Upper lobe of right lung (tissue), 1 donor: ENCODE results near the gene CFAP70. TPM values are rescaled to one million over a fixed set of nuclear protein-coding genes. Genes with fewer than 3 reads are reported as not detected.

Experiments
- ATAC-seq: fragments of 200-7000 bp; cut with Tn5 transposase; one replicate; pipeline ENCODE4 v1.9.1; 2020; ENCODE audit warnings: mild to moderate bottlenecking, moderate library complexity
- DNase-seq: peaks from one replicate; pipeline ENCODE4 v3.0.0-alpha.2; 2020
- H3K27ac ChIP-seq: fragments of 200-600 bp; one replicate; pipeline ENCODE4 v1.8.0; 2022
- H3K27me3 ChIP-seq: fragments of 200-600 bp; one replicate; pipeline ENCODE4 v1.8.0; 2022; ENCODE audit warnings: mild to moderate bottlenecking
- H3K36me3 ChIP-seq: fragments of 200-600 bp; one replicate; pipeline ENCODE4 v1.8.0; 2022
- H3K4me1 ChIP-seq: fragments of 200-600 bp; one replicate; pipeline ENCODE4 v1.8.0; 2022
- H3K4me3 ChIP-seq: fragments of 200-600 bp; one replicate; pipeline ENCODE4 v1.8.0; 2022; ENCODE audit warnings: mild to moderate bottlenecking
- H3K9me3 ChIP-seq: fragments of 200-600 bp; one replicate; pipeline ENCODE4 v1.8.0; 2022
- intact Hi-C: fragments of 100-400 bp; cut with DNase I; formaldehyde crosslinking; loops from one replicate; pipeline ENCODE4 v1.11.0; 2022
- total RNA-seq: library from RNA; stranded (reverse); fragmentation: NEBNext Ultra II Directional; extraction: Animal tissue kit (Norgen Biotek cat#: 25700); gene quantifications from one replicate; pipeline ENCODE4 v1.2.1, GENCODE V29; 2021
- TF ChIP-seq, protein P1 (sequence below): fragments of 200-600 bp; IDR thresholded peaks from one replicate; pipeline ENCODE4 v1.8.0; 2022; ENCODE audit warnings: antibody characterized with exemption
- donor health status: DM: no; HTN: yes; CAD: no; lungs with severe emphysema.

The CFAP70 gene
- total RNA-seq, 1 donor from 2014 or later: 2.7 TPM

DNA sequence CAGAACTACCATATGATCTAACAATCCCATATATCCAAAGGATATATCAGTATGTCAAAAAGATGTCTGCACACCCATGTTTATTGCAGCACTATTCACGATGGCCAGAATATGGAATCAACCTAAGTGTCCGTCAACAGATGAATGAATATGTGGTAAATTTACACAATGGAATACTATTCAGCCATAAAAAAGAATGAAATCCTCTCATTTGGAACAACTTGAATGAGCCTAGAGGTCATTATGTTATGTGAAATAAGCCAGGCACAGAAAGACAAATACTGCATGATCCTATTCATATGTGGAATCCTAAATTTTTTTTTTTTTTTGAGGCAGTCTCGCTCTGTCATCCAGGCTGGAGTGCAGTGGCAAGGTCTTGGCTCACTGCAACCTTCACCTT lies 6.3 kb upstream of the CFAP70 start:
- intact Hi-C loops: no loop called here
- ATAC-seq (no peak), DNase-seq (no peak)
- Histone ChIP-seq H3K27me3 (no peaks in the 10 kb centered on the region), H3K4me3 (no peak overlapping the region), H3K9me3 (no peaks in the 10 kb centered on the region), H3K27ac (no peak overlapping the region), H3K36me3 (peaks cover 34% of the 10 kb centered on the region), H3K4me1 (no peaks in the 10 kb centered on the region)
- TF ChIP-seq, protein P1, sequence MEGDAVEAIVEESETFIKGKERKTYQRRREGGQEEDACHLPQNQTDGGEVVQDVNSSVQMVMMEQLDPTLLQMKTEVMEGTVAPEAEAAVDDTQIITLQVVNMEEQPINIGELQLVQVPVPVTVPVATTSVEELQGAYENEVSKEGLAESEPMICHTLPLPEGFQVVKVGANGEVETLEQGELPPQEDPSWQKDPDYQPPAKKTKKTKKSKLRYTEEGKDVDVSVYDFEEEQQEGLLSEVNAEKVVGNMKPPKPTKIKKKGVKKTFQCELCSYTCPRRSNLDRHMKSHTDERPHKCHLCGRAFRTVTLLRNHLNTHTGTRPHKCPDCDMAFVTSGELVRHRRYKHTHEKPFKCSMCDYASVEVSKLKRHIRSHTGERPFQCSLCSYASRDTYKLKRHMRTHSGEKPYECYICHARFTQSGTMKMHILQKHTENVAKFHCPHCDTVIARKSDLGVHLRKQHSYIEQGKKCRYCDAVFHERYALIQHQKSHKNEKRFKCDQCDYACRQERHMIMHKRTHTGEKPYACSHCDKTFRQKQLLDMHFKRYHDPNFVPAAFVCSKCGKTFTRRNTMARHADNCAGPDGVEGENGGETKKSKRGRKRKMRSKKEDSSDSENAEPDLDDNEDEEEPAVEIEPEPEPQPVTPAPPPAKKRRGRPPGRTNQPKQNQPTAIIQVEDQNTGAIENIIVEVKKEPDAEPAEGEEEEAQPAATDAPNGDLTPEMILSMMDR: no peak

DNA sequence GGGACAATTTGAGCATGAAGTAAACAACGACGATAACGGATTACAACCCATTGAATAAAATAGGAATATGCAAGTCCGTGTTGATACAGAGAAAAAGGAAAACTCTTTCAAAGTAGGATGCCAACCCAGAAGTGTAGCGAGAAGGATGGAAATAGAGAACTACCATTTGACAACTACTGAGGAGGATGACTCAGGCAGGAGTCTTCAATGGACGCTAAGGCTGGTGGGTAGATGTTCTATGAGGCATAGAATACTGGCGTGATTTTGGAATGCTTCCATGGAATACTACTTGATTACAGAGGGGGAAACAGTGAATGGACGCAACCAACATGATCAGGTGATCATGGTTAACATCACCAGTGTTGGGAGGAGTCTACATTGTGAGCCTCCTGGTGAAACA lies 828 bp upstream of the CFAP70 start:
- Histone ChIP-seq H3K36me3 (peaks cover 7% of the 10 kb centered on the region), H3K4me3 (no peak overlapping the region)
- intact Hi-C loops: no loop called here

DNA sequence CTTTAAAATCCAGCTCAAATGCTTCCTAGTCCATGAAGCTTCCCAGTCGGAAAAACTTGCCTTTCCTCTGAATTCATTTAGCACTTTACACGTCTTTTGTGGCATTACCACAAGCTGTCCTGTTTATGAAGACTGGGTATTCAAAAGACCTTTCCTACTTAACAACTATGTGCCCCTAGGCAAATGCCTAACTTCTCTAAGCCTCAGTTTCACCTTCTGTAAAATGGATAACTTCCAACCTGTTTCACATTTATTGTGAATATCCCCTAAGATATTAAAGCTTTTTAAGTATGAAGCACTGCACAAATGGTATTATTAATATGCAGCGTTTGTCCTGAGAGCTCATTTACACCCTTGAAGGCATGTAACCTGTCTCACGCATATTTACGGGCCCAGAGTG lies 843 bp downstream of the CFAP70 start:
- intact Hi-C loops: no loop called here
- no peak for ATAC-seq
- peak overlapping the region; percentile 80 for H3K27ac ChIP-seq

More for the DNA sequence above, 828 bp upstream of the CFAP70 start:
- Histone ChIP-seq H3K27me3 (no peaks in the 10 kb centered on the region), H3K27ac (no peak overlapping the region), H3K9me3 (no peaks in the 10 kb centered on the region), H3K4me1 (peaks cover 7% of the 10 kb centered on the region)
- TF ChIP-seq, protein P1: no peak
- DNase-seq (no peak), ATAC-seq (no peak)

DNA sequence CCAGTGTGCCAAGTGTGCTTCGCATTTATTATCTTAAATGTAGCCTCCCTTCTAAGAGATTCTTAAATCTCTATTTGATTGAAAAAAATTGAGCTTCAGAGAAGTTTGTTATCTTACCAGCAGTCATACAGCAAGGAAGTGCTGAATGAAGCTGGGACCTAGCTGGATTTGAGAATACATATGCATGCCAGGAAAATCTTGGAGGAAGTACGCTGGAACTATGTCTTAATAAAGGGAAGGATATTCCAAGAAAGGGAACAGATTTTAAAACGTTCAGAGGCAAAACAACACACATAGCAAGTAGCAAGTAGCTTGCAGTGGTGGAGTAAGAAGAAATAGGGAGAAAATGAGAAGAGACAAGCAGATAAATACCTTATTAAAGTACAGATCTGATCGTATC lies 1.5 kb downstream of the CFAP70 start:
- Histone ChIP-seq H3K27me3 (no peaks in the 10 kb centered on the region), H3K4me1 (peaks cover 7% of the 10 kb centered on the region), H3K27ac (no peak overlapping the region), H3K4me3 (no peak overlapping the region), H3K36me3 (no peaks in the 10 kb centered on the region), H3K9me3 (no peaks in the 10 kb centered on the region)
- DNase-seq: no peak
- ATAC-seq: no peak
- TF ChIP-seq, protein P1: no peak
- intact Hi-C loops: no loop called here

More for the DNA sequence above, 843 bp downstream of the CFAP70 start:
- DNase-seq: no peak
- Histone ChIP-seq H3K9me3 (no peaks in the 10 kb centered on the region), H3K27me3 (no peaks in the 10 kb centered on the region), H3K4me1 (peaks cover 7% of the 10 kb centered on the region), H3K4me3 (peak overlapping the region; percentile 73), H3K36me3 (no peaks in the 10 kb centered on the region)
- TF ChIP-seq, protein P1: no peak

DNA sequence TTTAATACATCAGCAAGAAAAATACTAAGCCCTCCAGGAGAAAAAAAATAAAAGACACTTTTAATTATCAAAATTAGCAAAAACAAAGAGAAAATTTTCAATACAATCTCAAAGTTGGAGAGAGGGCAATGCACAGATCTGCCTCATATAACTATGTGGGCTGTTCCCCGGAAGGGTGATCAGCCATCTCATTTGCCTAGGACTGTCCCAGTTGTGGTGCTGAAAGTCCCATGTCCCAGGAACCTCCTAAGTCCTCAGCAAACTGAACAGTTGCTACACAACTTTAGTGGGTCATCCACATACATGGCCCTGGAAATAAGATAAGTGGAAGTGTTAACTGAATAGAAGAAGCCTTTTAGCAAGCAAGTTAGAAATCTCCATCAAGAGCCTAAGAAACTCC lies 14.4 kb downstream of the CFAP70 start:
- DNase-seq (no peak), ATAC-seq (no peak)
- TF ChIP-seq, protein P1: no peak
- Histone ChIP-seq H3K27ac (no peak overlapping the region), H3K4me1 (no peaks in the 10 kb centered on the region), H3K36me3 (no peaks in the 10 kb centered on the region), H3K9me3 (no peaks in the 10 kb centered on the region), H3K4me3 (no peak overlapping the region), H3K27me3 (no peaks in the 10 kb centered on the region)
- intact Hi-C loops: no loop called here

DNA sequence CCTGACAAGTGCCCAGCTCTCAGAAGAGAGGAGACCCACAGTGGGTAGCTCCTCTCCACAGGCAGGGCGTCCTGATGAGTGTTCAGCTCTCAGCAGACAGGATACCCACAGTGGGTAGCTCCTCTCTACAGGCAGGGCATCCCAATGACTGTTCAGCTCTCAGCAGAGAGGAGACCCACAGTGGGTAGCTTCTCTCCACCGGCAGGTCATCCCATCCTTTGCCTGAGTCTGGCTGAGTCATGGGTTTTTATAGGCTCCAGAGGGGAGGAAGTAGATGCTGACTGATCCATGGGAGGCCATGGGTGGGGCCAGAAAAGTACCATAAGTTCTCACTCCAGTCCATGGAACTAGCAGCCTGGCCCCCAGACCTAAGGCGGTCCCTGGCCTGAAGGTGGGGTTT lies 18.5 kb downstream of the CFAP70 start:
- intact Hi-C loops: no loop called here
- Histone ChIP-seq H3K36me3 (no peaks in the 10 kb centered on the region), H3K4me1 (no peaks in the 10 kb centered on the region), H3K4me3 (no peak overlapping the region), H3K27me3 (no peaks in the 10 kb centered on the region), H3K27ac (no peak overlapping the region), H3K9me3 (no peaks in the 10 kb centered on the region)
- ATAC-seq (no peak), DNase-seq (no peak)
- TF ChIP-seq, protein P1: no peak
